ENCODE measurements around the gene FNBP1L.
A peak's percentile ranks its signal among the peaks of the same experiment; 100 is the strongest.
"Not testable (repeated sequence)": the region's sequence is repeated elsewhere in the genome, so short reads cannot be mapped to it uniquely, and the experiment has no call there.

FNBP1L gene

DNA sequence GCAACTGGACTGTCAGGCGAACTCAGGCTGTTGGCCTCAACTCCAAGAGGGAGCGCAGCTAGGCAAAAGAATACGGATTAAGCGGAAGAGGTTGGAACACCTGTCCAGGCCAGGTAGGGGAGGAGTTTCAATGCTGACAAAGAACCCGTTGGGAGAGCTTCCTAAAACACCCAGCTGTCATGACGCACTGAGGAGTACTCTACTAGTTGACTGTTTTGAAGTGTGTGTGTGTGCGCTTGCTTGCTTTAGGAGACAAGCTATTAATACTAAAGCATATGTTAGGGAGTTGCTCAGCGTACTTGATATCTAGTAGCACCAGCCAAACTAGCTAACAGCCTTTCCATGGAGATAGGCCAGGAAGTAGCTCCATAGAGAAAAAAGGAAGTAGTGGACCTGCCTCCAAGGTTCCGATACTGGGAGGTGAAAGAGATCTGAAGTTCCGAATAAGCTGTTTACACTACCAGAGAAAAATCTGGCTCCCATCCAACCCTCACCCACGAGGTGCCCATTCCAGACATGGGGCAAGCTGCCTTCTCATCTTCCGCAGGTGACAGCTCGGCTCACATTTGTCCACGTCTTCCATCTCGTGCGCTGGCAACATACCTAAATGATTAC, 974 bp upstream of the FNBP1L start:
- no peak for DNase-seq

DNA sequence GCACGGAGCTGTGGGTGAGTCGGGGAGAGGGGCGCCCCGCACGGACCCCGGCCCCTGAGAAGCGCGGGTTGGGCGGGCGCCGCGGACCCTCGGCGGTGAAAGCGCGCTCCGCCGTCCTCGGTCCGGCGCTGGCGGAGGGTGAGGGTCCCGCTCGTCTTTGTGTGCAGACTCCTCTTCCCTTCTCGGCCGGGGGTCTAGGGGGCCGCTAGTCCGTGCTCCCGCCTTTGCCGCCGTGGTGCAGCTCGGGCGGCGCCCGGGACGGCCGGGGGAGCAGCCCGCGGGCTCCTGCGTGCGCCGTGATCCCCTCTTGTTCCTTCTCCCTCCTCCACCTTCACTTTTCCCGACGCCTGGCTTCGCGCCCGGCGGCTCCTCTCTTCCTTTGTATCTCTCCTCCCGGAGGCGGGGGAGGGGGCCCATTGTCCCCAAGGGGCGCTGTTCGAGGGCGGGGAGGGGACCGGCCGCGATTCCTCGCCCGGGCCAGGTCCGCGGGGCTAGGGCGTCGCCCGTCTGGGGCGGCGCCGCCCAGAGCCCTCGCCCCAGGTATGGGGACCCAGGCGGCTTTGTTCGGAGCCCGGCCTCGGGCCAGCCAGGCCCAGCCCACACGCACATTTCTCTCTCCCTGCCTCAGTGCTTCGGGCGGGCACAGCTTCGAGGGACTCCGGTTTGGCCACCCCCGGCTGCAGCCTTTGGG, 519 bp downstream of the FNBP1L start:
- DNase-seq = peak; percentile 58

DNA sequence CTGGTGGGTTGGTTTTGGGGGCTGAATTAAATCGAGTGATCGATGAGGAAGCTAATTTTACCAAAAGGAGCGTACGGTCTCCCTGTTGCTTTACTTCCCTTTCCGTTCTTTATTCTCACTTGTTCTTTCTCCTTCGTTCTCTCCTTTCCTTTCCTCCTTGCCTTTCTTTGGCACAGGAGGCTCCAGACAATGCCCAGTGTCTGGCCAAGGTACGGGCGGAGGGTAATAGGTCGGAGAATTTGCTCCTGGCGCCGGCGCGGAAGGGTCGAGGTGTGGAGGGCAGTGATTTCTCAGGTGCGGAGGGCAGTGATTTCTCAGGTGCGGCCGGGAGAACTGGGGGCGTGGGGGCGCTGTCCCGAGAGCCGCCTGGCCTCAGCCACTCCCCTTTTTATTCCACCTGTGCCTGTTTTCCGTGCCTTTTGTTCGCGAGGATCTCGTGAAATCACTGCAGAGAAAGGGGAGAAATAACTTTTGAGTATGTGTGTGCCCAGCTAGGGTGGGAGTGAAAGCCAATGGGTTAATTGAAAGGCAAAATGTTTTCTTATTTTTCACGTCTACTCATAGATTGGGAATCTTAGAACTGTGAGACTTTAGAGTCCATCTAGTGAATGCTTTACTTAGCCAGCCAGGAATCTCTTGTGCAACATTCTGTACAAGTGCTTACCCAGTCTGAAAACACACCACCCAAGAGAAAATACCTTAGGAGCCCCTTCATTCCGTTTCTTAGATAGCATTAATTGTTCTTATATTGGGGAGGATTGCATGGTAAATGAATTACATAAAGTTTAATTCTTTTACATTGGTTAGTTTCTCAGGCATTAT, 1.3 kb downstream of the FNBP1L start:
- peak; percentile 39 for DNase-seq

DNA sequence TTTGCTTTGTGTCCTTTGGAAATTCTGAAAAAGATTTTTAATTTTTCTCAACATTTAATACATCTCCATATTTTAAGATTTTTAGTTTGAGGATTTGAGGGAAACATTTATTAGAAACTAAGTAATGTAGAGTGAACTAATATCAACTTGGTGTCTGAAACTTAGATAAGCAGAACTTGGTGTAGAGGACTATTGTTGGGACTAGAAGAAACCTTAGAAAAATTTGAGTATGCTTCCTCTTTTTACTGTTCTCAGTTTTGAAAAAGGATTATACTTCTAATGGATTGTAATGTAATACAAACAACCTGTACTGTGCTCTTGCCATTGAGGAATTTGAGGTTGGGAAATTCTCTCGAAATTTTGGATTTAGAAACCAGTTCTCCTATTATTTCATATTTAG, 2.4 kb downstream of the FNBP1L start:
- DNase-seq = no peak

DNA sequence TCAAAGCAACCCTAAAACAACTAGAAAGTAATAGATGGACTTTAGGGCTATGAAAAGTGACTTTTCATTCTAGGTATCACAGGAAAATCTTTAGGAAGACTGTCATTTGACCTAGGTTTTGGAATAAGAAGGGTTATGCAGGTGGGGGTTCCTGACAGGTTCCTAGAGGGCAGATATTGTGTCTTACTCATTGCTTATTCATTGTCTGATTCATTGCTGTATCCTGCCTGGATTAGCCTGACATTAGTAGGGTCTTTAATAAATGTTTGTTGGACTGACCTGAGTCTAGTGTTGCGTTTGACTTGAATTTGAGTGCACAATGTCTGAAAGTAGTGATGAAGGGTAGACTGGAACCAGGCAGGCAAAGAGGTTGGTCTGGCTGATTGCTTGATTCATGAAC, 6.0 kb downstream of the FNBP1L start:
- no peak for DNase-seq

DNA sequence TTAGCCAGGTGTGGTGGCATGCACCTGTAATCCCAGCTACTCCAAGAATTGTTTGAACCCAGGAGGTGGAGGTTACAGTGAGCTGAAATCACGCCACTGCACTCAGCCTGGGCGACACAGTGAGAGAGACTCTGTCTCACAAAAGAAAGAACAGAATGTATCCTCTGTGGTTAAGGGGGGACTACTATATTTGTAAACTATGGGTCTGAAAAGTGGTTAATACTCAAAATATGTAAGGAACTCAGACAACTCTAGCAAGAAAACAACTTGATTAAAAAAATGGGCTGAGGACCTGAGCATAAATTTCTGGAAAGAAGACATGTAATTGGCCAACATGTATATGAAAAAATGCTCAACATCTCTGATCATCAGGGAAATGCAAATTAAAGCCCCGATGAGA, 11.2 kb downstream of the FNBP1L start:
- no peak for DNase-seq

DNA sequence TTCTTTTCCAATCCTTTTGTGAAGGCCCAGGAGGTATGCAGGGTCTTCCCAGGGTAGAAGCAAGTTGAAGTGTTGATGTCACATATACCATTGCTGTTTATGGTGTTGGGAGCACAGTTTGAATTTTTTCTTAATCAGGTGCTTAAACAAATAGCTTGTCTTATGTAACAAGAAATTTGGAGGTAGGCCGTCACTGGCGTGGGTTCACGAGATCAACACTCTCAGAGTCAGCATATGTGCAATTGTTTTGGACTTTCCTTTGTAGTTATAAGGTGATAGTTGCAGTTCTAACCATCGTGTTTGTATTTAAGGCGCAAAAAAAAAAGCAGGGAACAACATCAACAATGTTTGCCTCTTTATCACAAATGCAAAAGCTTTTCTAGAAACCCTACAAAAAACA, 13.3 kb downstream of the FNBP1L start:
- DNase-seq = no peak

DNA sequence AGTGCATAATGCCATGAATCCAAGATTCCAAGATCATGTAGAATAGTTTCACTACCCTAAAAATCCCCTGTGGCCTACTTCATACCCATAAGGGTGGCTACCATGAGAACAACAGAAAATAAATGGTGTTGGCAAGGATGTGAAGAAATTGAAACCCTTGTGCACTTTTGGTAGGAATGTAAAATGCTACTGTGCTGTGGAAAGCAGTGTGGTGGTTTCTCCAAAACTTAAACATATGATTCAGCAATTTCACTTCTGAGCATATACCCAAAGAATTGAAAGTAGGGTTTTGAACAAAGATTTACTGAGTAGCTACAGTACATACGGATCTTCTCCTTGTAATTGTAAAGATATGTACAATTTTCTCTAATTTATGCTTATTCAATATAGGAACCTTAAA, 16.0 kb downstream of the FNBP1L start:
- DNase-seq = peak; percentile 4

DNA sequence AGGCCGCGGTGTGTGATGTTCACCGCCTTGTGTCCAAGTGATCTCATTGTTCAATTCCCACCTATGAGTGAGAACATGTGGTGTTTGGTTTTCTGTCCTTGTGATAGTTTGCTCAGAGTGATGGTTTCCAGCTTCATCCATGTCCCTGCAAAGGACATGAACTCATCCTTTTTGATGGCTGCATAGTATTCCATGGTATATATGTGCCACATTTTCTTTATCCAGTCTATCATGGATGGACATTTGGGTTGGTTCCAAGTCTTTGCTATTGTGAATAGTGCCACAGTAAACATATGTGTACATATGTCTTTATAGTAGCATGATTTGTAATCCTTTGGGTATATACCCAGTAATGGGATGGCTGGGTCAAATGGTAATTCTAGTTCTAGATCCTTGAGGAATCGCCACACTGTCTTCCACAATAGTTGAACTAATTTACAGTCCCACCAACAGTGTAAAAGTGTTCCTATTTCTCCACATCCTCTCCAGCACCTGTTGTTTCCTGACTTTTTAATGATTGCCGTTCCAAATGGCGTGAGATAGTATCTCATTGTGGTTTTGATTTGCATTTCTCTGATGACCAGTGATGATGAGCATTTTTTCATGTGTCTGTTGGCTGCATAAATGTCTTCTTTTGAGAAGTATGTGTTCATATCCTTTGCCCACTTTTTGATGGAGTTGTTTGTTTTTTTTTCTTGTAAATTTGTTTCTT, 17.6 kb downstream of the FNBP1L start:
- DNase-seq = not testable (repeated sequence)

DNA sequence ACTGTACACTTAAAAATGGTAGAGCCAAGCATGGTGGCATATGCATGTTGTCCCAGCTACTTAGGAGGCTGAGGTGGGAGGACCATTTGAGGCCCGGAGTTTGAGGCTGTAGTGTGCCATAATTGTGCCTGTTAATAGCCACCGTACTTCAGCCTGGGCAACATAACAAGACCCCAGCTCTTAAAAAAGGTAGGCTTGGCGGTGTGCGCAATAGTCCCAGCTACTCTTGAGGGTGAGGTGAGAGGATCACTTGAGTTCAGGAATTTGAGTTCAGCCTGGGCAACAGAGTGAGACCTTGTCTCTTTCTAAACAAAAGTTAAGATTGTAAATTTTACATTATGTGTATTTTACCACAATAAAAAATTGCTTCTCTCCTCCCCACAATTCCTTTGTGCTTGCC, 19.7 kb downstream of the FNBP1L start:
- no peak for DNase-seq

DNA sequence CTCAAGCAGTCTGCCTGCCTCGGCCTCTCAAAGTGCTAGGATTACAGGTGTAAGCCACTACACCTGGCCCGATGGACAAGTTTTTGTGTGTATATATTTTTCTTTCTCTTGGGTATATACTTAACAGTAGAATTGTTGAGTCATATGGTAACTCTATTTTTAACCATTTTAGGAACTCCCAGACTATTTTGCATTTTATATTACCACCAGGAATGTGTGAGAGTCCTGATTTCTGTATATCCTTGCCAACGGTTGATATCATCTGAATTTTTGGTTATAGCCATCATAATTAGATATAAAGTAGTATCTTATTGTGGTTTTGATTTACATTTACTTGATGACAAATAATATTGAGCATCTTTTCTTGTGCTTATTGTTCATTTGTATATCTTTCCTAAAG, 20.7 kb downstream of the FNBP1L start:
- peak; percentile 70 for DNase-seq

DNA sequence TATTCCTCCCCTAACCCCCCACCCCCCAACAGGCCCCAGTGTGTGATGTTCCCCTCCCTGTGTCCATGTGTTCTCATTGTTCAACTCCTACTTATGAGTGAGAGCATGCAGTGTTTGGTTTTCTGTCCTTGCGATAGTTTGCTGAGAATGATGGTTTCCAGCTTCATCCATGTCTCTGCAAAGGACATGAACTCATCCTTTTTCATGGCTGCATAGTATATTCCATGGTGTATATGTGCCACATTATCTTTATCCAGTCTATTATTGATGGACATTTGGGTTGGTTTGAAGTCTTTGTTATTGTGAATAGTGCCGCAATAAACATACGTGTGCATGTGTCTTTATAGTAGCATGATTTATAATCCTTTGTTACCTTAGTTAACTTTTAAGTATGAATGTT, 21.3 kb downstream of the FNBP1L start:
- DNase-seq = not testable (repeated sequence)

DNA sequence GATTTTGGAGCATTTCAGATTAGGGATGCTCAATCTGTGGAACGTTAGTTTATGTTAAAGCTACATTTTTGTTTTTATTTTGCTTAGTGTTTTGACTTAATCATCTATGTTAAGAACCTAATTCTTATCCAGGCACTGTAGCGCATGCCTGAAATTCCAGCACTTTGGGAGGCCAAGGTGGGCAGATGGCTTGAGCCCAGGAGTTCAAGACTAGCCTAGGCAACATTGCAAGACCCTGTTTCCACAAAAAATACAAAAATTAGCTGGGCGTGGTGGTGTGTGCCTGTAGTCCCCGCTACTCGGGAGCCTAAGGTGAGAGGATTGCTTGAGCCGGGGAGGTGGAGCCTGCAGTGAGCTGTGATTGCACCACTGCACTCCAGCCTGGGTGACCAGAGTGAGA, 23.4 kb downstream of the FNBP1L start:
- DNase-seq = no peak

DNA sequence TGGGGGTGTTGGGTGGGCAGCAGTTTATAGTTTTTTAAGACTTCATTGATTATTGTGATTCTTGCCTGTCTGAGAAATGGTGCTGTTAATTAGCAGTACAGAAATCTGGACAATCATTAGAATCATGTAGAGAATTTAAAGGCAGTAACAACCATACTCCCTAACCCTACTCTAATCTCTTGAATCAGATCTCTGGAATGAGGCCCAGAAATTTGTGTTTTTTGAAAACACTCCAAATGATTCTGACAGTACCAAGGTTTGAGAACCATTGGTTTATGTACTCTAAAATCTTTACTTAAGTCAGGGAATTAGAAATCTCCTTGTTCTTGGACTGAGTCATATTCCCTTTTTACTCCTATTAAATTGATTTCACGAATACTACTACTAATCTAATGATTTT, 24.0 kb downstream of the FNBP1L start:
- peak; percentile 89 for DNase-seq

DNA sequence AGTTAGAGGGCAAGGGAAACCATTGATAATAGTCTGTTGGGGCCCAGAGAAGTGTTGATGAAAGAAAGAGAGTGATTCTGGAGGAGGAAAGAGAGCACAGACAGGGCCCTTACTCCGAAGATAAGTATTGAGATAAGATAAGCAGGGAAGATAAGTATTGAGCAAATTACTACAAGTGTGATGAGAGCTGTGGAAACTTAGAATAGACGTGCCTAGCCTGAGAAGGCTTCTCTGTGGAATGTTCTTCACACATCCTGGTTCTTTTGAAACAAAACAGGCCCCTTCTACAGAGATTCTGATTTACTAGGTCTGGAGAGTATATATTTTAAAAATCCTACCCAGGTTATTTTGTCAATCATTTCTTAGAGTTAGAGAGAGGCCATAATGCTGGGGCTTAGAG, 26.4 kb downstream of the FNBP1L start:
- no peak for DNase-seq

DNA sequence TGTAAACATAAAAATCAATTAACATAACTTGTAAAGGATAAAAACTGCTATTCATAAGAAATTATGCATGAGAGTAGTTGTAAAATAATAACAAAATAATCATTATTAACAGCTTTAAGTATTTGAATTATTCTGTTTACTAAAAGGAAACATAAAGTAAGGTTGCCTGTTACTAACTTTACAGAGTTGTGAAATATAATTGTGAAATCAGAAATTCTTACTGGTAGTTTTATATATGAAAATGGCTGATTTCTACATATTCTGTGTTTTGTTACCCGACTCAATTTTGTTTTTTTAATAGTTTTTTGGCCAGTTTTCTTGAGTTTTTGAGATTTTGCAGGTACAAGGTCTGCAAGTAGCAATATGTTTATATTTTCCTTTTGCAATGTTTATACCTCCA, 27.8 kb downstream of the FNBP1L start:
- no peak for DNase-seq

DNA sequence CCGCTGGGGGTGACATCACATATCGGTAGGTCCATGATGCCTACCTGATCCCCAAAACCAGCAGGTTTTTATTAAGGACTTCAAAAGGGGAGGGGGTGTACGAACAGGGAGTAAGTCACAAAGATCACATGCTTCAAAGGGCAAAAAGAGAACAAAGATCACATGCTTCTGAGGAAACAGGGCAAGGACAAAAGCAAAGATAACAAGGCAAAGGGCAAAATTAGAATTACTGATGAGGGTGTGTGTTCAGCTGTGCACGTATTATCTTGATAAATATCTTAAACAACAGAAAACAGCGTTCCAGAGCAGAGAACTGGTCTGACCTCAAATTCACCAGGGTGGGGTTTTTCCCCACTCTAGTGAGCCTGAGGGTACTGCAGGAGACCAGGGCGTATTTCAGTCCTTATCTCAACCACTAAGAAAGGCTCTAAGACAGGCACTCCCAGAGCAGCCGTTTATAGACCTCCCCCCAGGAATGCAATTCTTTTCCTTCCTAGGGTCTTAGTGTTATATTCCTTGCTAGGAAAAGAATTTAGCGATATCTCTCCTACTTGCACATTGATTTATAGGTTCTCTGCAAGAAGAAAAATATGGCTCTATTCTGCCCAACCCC, 31.3 kb downstream of the FNBP1L start:
- DNase-seq = not testable (repeated sequence)

DNA sequence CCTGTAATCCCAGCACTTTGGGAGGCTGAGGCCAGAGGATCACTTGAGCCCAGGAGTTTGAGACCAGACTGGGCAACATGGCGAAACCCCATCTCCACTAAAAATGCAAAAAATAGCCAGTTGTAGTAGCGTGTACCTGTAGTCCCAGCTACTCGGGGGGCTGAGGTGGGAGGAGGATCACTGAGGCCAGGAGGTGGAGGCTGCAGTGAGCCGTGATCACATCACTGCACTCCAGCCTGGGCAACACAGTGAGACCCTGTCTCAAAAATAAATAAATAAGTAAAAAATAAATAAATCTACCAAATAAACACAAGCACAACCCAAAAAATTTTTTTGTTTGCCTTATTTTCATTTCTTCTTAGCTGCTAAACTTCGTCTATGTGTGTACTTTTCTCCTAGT, 34.0 kb downstream of the FNBP1L start:
- not testable (repeated sequence) for DNase-seq

DNA sequence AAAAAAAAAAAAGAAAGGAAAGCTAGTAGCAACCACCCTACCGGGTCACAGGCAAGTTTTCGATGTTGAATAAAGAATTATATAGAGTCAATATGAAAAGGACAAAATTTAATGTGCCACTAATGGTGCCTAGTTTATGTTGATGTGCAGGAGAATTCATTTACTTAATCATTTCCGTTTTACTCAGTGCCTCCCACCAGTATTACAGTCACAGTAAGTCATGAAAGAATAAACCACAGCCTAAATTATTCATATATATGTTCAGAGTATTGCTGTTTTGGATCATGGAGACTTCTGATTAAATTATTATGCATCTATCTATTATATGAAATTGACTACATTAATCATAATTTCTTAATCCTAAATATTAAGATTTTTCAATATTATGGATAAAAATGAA, 35.3 kb downstream of the FNBP1L start:
- DNase-seq = no peak

DNA sequence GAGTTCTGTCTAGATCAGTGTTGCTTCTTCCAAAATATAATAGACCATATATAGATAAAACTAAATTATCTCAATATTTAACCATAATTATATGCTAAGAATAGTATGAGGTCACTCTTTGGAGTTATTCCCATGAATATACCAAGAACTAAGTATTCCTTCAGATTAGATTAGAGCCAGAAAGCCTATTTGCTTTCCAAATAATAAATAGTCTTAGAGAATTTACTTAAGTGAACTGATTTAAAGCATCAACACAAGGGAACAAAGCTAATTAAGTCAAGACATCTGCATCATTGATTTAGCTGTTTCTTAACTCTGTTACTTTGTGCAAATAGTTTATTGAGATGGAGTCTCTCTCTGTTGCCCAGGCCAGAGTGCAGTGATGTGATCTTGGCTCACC, 35.7 kb downstream of the FNBP1L start:
- DNase-seq = no peak

DNA sequence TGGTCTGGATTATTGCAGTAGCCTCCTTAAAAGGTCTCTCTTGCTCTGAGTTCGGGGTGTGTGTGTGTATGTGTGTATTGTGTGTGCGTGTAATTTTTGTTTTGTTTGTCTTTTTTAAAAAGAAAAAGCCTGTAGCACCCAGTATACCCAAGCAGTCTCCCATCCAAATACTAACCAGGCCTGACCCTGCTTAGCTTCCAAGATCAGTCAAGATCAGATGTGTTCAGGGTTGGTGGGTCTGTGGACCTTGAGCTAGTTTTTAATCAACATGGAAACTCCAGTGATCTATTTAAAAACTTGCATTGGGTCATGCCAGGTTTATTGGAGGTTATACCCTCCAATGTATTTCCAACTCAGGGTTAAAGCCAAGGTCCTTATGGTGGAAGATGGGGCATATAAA, 40.3 kb downstream of the FNBP1L start:
- DNase-seq = no peak

DNA sequence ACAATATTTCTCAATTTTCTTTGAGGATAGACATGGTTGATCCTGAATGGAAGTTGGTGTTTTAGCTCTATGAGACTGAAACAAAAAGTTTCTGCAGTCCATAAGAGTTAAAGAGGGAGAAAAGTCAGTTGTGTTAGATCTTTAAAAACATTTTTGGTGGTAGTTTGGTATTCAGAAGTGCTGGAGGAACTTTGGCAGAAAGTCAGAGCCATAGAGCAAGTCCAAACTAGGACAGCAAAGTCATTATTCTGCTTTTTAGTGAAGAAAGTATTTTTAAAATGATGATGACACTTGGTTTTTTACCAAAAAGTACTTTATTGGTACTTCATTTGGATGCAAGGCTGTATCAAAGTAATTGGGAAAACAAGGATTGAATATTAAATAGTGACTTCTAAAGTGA, 41.8 kb downstream of the FNBP1L start:
- DNase-seq = peak; percentile 26

DNA sequence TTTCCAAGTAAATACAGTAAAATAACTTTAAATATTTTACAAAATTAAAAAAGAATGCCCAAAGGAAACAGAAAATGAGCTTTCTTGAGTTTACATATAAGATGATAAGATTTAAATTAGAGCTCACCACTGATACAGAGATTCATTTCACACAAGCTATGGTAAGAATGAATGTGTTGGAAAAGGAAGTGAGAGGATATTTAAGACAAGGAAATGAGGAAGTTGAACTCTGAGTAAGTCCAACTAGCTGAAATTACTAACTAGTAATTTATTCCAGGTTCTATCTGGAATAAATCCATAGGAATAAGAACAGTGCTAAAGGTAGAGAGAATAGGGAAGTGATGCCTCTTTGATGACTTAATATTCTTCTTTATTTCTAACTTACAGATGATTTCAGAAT, 42.4 kb downstream of the FNBP1L start:
- no peak for DNase-seq
